ENCODE measurements around the gene PNRC1. TPM values are rescaled to one million over a fixed set of nuclear protein-coding genes. Genes with fewer than 3 reads are reported as not detected.

Gene PNRC1
- total and polyA plus RNA-seq, 7 donors: 74.3 to 552 (median 285) TPM

GRCh38 chr6:89079511-89080234, 878 bp upstream of the PNRC1 start:
- WGBS, 3 donors: 1 to 2% (median 1%) methylated on average over 20 of the region's 20 CpGs
- no peaks in the 10 kb centered on the region for H3K9me3 ChIP-seq
- H3K4me3 ChIP-seq: peak overlapping the region; percentile 98
- peaks cover 17% of the 10 kb centered on the region for H3K4me1 ChIP-seq
- ATAC-seq (peak in 1 of 4 donors; percentile 22), DNase-seq (peak in 1 of 2 donors; percentile 45)
- H3K27me3 ChIP-seq (ENCODE audit: insufficient read depth in 3 of 3, low read length in 2 of 3): no peaks in the 10 kb centered on the region
- intact Hi-C loops (cut with DNase I): loop anchor here (1.0 to 10.0 kb wide), 2 partner anchors 44 to 95 kb away; no protein-coding TSS in a partner anchor
- H3K36me3 ChIP-seq (ENCODE audit: insufficient read depth in 1 of 2, low read depth in 1 of 2): peaks cover 0 to 24% of the 10 kb centered on the region in 2 donors
- H3K27ac ChIP-seq: peak overlapping the region; percentile 100
- TF ChIP-seq, protein P1, sequence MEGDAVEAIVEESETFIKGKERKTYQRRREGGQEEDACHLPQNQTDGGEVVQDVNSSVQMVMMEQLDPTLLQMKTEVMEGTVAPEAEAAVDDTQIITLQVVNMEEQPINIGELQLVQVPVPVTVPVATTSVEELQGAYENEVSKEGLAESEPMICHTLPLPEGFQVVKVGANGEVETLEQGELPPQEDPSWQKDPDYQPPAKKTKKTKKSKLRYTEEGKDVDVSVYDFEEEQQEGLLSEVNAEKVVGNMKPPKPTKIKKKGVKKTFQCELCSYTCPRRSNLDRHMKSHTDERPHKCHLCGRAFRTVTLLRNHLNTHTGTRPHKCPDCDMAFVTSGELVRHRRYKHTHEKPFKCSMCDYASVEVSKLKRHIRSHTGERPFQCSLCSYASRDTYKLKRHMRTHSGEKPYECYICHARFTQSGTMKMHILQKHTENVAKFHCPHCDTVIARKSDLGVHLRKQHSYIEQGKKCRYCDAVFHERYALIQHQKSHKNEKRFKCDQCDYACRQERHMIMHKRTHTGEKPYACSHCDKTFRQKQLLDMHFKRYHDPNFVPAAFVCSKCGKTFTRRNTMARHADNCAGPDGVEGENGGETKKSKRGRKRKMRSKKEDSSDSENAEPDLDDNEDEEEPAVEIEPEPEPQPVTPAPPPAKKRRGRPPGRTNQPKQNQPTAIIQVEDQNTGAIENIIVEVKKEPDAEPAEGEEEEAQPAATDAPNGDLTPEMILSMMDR (IDR thresholded peaks at IDR 0.05): no peak

DNA sequence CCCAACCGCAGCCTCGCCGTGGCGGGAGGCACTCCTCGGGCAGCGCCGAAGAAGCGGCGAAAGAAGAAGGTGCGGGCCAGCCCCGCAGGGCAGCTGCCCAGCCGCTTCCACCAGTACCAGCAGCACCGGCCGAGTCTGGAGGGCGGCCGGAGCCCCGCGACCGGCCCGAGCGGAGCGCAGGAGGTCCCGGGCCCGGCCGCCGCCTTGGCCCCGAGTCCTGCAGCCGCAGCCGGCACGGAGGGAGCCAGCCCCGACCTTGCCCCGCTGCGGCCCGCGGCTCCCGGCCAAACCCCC, 525 bp downstream of the PNRC1 start:
- DNase-seq (no peak), ATAC-seq (peak; percentile 6 to 15 (median 14))
- H3K36me3 ChIP-seq (ENCODE audit: insufficient read depth in 1 of 2, low read depth in 1 of 2): peaks cover 0 to 38% of the 10 kb centered on the region in 2 donors
- peaks cover 31% of the 10 kb centered on the region for H3K4me1 ChIP-seq
- H3K9me3 ChIP-seq: no peaks in the 10 kb centered on the region
- intact Hi-C loops (cut with DNase I): loop anchor here in 1 of 2 donors (10.0 kb wide), 1 partner anchor 96 kb away; no protein-coding TSS in a partner anchor
- TF ChIP-seq, protein P1 (IDR thresholded peaks at IDR 0.05): no peak
- H3K27me3 ChIP-seq (ENCODE audit: insufficient read depth in 3 of 3, low read length in 2 of 3): no peaks in the 10 kb centered on the region
- 0 to 1% (median 0%) methylated on average over 26 to 36 of the region's 36 CpGs for WGBS, 3 donors
- H3K4me3 ChIP-seq: peak overlapping the region; percentile 98
- peak overlapping the region; percentile 100 for H3K27ac ChIP-seq

DNA sequence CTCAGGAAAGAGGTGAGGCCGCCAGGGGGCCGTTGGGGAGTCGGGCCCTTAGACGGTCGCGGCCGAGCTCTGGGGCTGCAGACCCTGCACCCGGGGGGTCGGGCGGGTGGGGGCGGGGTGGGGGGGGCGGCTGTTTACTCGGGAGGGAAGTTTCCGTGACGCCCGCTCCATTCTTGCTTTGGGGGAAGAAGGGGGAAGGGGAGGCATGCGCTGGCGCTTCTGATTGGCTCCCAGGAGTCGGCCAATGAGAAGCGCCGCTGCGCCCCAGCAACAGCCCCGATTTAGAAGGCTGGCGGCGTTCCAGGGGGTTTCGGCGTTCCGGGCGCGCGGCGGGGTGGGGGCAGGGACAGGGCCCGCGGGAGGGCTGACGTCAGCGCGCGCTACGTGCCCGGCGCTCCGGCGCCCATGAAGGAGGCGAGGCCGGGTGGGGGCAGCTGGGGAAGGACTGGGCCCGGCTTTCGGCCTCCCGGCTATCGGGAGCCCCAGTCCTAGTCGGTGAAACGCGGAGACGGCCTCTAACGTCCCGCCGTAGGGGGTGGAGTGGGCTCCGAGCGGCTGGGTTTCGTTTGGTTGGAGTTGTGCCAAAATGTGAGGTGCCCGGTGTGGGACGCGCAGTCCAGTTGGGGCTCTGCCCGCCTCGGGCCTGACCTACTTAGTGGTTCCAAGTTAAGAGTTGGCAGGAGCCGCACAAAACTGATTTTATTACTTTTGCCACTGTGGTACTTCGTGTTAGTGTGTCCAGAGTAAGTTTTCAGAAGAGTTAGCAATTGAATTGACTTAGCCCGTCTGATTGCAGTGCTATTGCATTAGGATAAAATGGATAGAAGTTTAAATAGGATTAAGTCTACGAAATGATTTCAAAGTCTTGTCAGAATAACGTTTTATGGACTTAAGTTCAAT, 1.1 kb downstream of the PNRC1 start:
- H3K4me3 ChIP-seq: peak overlapping the region; percentile 98
- intact Hi-C loops (cut with DNase I): loop anchor here (2.0 to 10.0 kb wide), 3 partner anchors 47 to 97 kb away; partner anchors contain the start of gene PM20D2 (in 1 of the 2)
- WGBS, 3 donors: 0 to 1% (median 1%) methylated on average over 38 to 69 of the region's 69 CpGs
- H3K27ac ChIP-seq: peak overlapping the region; percentile 100
- H3K36me3 ChIP-seq (ENCODE audit: insufficient read depth in 1 of 2, low read depth in 1 of 2): peaks cover 0 to 40% of the 10 kb centered on the region in 2 donors
- TF ChIP-seq, protein P1 (IDR thresholded peaks at IDR 0.05): no peak
- no peaks in the 10 kb centered on the region for H3K9me3 ChIP-seq
- peaks cover 31% of the 10 kb centered on the region for H3K4me1 ChIP-seq
- no peaks in the 10 kb centered on the region for H3K27me3 ChIP-seq (ENCODE audit: insufficient read depth in 3 of 3, low read length in 2 of 3)
- DNase-seq: peak; percentile 100
- peak; percentile 76 to 81 (median 79) for ATAC-seq

- intact Hi-C loops (cut with DNase I): loop anchor here (2.0 to 10.0 kb wide), 3 partner anchors 48 to 98 kb away; partner anchors contain the start of gene PM20D2 (in 1 of the 2)
Measured at GRCh38 chr6:89082486-89082891, 1.9 kb downstream of the PNRC1 start.

More at GRCh38 chr6:89082486-89082891, 1.9 kb downstream of the PNRC1 start:
- ATAC-seq (no peak), DNase-seq (no peak)
- H3K4me1 ChIP-seq: peaks cover 38% of the 10 kb centered on the region
- peaks cover 0 to 40% of the 10 kb centered on the region in 2 donors for H3K36me3 ChIP-seq (ENCODE audit: insufficient read depth in 1 of 2, low read depth in 1 of 2)
- peak overlapping the region; percentile 100 for H3K27ac ChIP-seq
- H3K27me3 ChIP-seq (ENCODE audit: insufficient read depth in 3 of 3, low read length in 2 of 3): no peaks in the 10 kb centered on the region
- TF ChIP-seq, protein P1 (IDR thresholded peaks at IDR 0.05): no peak
- 0 to 1% (median 1%) methylated on average over 9 of the region's 9 CpGs for WGBS, 3 donors
- H3K9me3 ChIP-seq: no peaks in the 10 kb centered on the region
- H3K4me3 ChIP-seq: peak overlapping the region; percentile 98
